ENCODE results near the gene TAF11L3. TPM values are rescaled to one million over a fixed set of nuclear protein-coding genes. Genes with fewer than 3 reads are reported as not detected.
"Not testable (repeated sequence)": the region's sequence is repeated elsewhere in the genome, so short reads cannot be mapped to it uniquely, and the experiment has no call there.

TAF11L3 gene
- total RNA-seq, 1 experiment from 2014 or later, result not detected

GRCh38 chr5:17492770-17493169 lies 25.4 kb upstream of the TAF11L3 start:
- Histone ChIP-seq H3K4me1 (ENCODE audit: control insufficient read depth, insufficient read depth, low read length) (no peaks in the 10 kb centered on the region), H3K27ac (ENCODE audit: low read length) (no peak overlapping the region), H3K9me3 (ENCODE audit: control insufficient read depth, insufficient read depth, low read depth, low read length) (no peaks in the 10 kb centered on the region), H3K4me3 (ENCODE audit: low read depth in 2 of 2, low read length in 2 of 2) (no peak overlapping the region), H3K36me3 (ENCODE audit: control insufficient read depth, insufficient read depth, low read length) (no peaks in the 10 kb centered on the region), H3K27me3 (ENCODE audit: control insufficient read depth, insufficient read depth, low read length) (no peaks in the 10 kb centered on the region)
- no TSS peak for BruUV-seq (replicated peaks)
- TF ChIP-seq SIN3A (IDR thresholded peaks at IDR 0.05; ENCODE audit: borderline replicate concordance, insufficient read depth, low read depth, low read length) (no peak), TCF7L2 (IDR thresholded peaks at IDR 0.05; ENCODE audit: low read depth, low read length) (no peak)
- DNase-seq (ENCODE audit: low read depth, low spot score) (no peak), ATAC-seq (no peak)
- ChIA-PET CTCF (no interaction called here), POLR2A (interaction anchor here (0.6 kb wide), 2 partner anchors 204 to 303 kb away, joined by 11 to 20 read pairs; no protein-coding TSS in a partner anchor)
- intact Hi-C loops (cut with micrococcal nuclease; ENCODE audit: unreplicated experiment) (no loop called here), in situ Hi-C loops (cut with HindIII; ENCODE audit: low pct_unique_long_range_greater_than_20kb, low sequenced_read_pairs) (no loop called here)

DNA sequence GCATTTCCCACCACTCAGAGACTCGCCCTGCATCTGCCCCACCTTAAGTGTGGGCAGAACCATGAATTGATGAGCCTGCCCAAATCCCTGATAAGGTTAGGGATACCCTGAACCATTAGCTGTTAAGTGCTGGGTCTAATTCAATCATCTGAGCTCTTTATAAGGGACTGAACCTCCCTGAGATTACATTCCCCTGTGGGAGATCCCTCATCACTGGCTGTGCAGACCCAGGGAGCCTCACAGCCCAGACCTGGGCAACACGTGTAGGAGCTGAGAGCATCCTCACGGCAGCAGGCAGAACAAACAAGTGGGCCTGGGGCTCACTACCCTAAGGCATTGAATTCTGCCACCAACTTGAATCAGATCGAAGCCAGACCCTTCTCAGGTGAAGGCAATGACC lies 20.7 kb upstream of the TAF11L3 start:
- no peaks in the 10 kb centered on the region for H3K36me3 ChIP-seq (ENCODE audit: control insufficient read depth, insufficient read depth, low read length)
- TF ChIP-seq POLR2AphosphoS5 (IDR thresholded peaks at IDR 0.05; ENCODE audit: low read depth, low read length) (no peak), TCF7L2 (IDR thresholded peaks at IDR 0.05; ENCODE audit: low read depth, low read length) (no peak), SIN3A (IDR thresholded peaks at IDR 0.05; ENCODE audit: borderline replicate concordance, insufficient read depth, low read depth, low read length) (no peak)
- TF ChIP-seq, protein P1, sequence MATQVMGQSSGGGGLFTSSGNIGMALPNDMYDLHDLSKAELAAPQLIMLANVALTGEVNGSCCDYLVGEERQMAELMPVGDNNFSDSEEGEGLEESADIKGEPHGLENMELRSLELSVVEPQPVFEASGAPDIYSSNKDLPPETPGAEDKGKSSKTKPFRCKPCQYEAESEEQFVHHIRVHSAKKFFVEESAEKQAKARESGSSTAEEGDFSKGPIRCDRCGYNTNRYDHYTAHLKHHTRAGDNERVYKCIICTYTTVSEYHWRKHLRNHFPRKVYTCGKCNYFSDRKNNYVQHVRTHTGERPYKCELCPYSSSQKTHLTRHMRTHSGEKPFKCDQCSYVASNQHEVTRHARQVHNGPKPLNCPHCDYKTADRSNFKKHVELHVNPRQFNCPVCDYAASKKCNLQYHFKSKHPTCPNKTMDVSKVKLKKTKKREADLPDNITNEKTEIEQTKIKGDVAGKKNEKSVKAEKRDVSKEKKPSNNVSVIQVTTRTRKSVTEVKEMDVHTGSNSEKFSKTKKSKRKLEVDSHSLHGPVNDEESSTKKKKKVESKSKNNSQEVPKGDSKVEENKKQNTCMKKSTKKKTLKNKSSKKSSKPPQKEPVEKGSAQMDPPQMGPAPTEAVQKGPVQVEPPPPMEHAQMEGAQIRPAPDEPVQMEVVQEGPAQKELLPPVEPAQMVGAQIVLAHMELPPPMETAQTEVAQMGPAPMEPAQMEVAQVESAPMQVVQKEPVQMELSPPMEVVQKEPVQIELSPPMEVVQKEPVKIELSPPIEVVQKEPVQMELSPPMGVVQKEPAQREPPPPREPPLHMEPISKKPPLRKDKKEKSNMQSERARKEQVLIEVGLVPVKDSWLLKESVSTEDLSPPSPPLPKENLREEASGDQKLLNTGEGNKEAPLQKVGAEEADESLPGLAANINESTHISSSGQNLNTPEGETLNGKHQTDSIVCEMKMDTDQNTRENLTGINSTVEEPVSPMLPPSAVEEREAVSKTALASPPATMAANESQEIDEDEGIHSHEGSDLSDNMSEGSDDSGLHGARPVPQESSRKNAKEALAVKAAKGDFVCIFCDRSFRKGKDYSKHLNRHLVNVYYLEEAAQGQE (IDR thresholded peaks at IDR 0.05; ENCODE audit: insufficient read depth in 1 of 2, low read depth in 2 of 2, low read length in 1 of 2), result no peak
- TF ChIP-seq, protein P2, sequence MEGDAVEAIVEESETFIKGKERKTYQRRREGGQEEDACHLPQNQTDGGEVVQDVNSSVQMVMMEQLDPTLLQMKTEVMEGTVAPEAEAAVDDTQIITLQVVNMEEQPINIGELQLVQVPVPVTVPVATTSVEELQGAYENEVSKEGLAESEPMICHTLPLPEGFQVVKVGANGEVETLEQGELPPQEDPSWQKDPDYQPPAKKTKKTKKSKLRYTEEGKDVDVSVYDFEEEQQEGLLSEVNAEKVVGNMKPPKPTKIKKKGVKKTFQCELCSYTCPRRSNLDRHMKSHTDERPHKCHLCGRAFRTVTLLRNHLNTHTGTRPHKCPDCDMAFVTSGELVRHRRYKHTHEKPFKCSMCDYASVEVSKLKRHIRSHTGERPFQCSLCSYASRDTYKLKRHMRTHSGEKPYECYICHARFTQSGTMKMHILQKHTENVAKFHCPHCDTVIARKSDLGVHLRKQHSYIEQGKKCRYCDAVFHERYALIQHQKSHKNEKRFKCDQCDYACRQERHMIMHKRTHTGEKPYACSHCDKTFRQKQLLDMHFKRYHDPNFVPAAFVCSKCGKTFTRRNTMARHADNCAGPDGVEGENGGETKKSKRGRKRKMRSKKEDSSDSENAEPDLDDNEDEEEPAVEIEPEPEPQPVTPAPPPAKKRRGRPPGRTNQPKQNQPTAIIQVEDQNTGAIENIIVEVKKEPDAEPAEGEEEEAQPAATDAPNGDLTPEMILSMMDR (IDR thresholded peaks at IDR 0.05), result no peak
- peaks cover 4% of the 10 kb centered on the region for H3K4me1 ChIP-seq (ENCODE audit: control insufficient read depth, insufficient read depth, low read length)
- no peaks in the 10 kb centered on the region for H3K27me3 ChIP-seq (ENCODE audit: control insufficient read depth, insufficient read depth, low read length)
- no peak overlapping the region for H3K27ac ChIP-seq (ENCODE audit: low read length)
- no peak overlapping the region for H3K4me3 ChIP-seq (ENCODE audit: low read depth in 2 of 2, low read length in 2 of 2)
- H3K9me3 ChIP-seq (ENCODE audit: control insufficient read depth, insufficient read depth, low read depth, low read length), result no peaks in the 10 kb centered on the region
- ATAC-seq, result no peak
- in situ Hi-C loops (cut with HindIII; ENCODE audit: low pct_unique_long_range_greater_than_20kb, low sequenced_read_pairs), result no loop called here
- ChIA-PET POLR2A (no interaction called here), CTCF (no interaction called here)
- no TSS peak for BruUV-seq (replicated peaks)
- intact Hi-C loops (cut with micrococcal nuclease; ENCODE audit: unreplicated experiment), result no loop called here
- DNase-seq (ENCODE audit: low read depth, low spot score), result no peak

DNA sequence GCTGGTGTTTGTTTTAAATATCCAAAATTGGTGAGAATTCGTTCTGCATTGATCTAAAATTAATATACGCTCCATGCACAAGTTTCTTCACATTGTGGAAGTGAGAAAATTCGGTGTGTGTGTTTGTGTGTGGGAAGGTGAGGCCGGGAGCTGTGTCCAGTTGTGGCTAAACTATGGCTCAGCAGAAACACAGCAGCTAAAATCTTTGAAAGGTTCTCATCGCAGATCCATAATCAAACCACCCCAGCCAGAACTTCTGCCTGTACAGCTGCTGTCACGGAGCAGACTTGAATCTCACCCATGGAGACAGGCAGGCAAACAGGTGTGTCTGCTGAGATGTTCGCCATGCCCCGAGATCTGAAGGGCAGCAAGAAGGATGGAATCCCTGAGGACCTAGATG lies 20.2 kb upstream of the TAF11L3 start, which contains the start of gene TAF11L2:
Gene TAF11L2, plus strand, starts transcription at position 301 of the 400 bp plus-strand sequence.
- BruUV-seq (replicated peaks); H3K27me3 ChIP-seq (ENCODE audit: control insufficient read depth, insufficient read depth, low read length); intact Hi-C loops (cut with micrococcal nuclease; ENCODE audit: unreplicated experiment); in situ Hi-C loops (cut with HindIII; ENCODE audit: low pct_unique_long_range_greater_than_20kb, low sequenced_read_pairs); ATAC-seq; POLR2A ChIA-PET; CTCF ChIA-PET; H3K4me1 ChIP-seq (ENCODE audit: control insufficient read depth, insufficient read depth, low read length); H3K36me3 ChIP-seq (ENCODE audit: control insufficient read depth, insufficient read depth, low read length); DNase-seq (ENCODE audit: low read depth, low spot score); H3K4me3 ChIP-seq (ENCODE audit: low read depth in 2 of 2, low read length in 2 of 2); H3K27ac ChIP-seq (ENCODE audit: low read length); H3K9me3 ChIP-seq (ENCODE audit: control insufficient read depth, insufficient read depth, low read depth, low read length): not testable (repeated sequence)

Measured in Panc1 (cell line).